ENCODE results near the gene STPG1. TPM values are rescaled to one million over a fixed set of nuclear protein-coding genes. Genes with fewer than 3 reads are reported as not detected.

STPG1 gene
- total RNA-seq, 1 donor from 2014 or later = 2.7 TPM

DNA sequence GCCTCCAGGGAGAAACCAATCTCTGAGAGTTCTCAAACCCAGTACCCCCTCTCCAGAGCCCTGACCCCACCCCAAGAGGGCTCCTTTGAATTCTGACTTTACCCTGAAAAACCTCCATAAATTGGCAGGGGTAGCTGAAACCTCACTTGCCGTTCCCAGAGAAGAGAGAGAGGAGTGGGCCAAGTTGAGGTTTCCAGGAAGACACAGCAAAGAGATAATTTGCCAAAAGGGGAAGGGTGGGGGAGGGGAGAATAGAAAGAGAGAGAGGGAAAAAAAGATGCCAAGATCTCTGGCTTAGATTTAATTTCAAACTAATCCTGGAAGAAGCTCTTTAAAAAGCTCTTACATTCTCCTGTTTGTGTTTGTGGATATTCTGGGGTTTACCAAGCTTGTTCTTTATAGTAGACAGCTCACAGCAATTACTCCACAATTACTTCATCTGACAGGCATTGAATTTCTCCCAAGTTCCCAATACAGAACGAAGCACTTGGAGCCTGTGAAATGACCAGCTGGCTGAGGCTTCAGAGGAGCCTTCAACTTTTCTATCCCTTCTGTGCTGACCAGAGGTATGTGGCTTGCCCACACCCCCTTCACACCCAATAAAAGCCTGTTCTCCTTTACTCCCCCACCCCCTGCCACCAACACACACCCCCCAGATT lies 95.5 kb downstream of the STPG1 start:
- peak; percentile 41 for DNase-seq

- DNase-seq = peak; percentile 12
These were observed 96.5 kb downstream of the STPG1 start for GRCh38 chr1:24317081-24317480.

- DNase-seq = no peak
These were observed 96.9 kb downstream of the STPG1 start for GRCh38 chr1:24316645-24317044.

GRCh38 chr1:24315391-24315790 lies 98.2 kb downstream of the STPG1 start:
- DNase-seq = no peak

GRCh38 chr1:24311741-24312140 lies 101.8 kb downstream of the STPG1 start:
- DNase-seq = no peak

DNA sequence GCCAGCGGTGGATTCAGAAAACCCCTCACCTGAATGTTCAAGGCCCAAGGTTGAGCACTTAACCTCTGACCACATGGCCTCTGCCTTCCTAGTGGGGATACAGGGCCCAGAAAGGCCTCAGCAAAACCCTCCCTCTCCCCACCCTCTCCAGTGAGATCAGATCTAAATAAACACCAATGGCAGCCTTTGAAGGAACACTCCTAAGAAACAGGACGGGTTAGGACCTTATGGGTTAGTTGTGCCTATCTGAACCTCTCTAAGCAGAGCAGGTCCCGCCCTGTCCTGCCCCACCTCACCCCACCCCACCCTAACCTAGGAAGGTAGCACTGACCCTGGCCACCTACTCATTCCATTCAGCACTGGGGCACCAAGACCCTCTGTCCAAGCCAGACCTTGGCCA lies 102.3 kb downstream of the STPG1 start:
- no peak for DNase-seq

GRCh38 chr1:24309762-24310485 lies 103.7 kb downstream of the STPG1 start:
- no peak for DNase-seq

- no peak for DNase-seq
These were observed 105.1 kb downstream of the STPG1 start for GRCh38 chr1:24308365-24309015.

Other genes with a start within 250 kb of the STPG1 start
- gene IFNLR1, start 226.5 kb downstream of the STPG1 start, total RNA-seq = 3.4 TPM
- 35.8 TPM for gene GRHL3, start 94.4 kb downstream of the STPG1 start, total RNA-seq
- 12.0 TPM for gene NIPAL3, start 2.0 kb upstream of the STPG1 start, total RNA-seq
- 10.7 TPM for gene RCAN3, start 89.1 kb upstream of the STPG1 start, total RNA-seq
- gene NCMAP, start 142.3 kb upstream of the STPG1 start, total RNA-seq = 0.49 TPM
- 64.9 TPM for gene SRRM1, start 229.5 kb upstream of the STPG1 start, total RNA-seq